Epithelial cell of prostate (primary cell): ENCODE data around the gene EMX1.

Experiments
- DNase-seq: peaks from one replicate; pipeline ENCODE4 v3.0.0-alpha.2; 2011; ENCODE audit warnings: low read depth, low spot score
- H3K27ac ChIP-seq: fragments of 450-650 bp; 2 replicates; pipeline ENCODE4 v1.5.1; 2017; ENCODE audit warnings: mild to moderate bottlenecking

EMX1 gene

DNA sequence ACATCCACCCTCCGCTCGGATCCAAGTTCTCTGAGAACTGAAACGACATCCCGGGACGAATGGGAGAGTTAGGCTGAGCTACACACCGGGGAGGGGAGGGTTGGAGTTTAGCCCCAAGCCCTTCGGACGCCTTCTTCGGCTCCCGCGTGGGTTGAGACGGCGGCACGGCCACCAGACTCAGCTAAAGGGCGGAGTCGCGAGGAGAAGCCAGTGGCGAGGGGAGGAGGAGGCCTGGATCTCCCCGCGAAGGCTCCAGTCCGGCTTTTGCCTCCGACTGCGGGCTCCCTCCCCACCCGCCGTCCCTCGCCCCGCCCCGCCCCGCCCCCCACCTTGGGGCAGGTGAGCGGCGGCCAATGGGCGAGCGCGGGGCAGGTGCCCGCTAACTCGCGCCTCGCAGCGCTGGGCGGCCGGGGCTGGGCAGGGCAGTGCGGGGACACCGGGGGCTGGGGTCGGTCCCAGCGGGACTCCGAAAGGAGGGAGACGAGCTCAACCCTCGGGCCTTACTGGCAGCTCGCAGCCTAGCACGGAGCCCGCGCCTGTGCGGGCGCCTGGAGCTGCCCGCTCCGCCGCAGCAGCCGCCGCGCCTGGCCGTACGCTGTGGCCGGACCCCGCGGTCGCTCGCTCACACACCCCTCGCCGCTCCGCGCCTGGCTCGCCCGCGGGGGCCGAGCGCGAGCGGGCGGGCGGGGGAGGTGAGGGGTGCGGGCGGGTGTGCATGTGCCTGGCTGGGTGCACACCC is at the start of gene EMX1:
Gene EMX1 (plus strand): TSS at position 382 of the 739 bp plus-strand sequence. CDS start 334 bp downstream, at position 716.
- DNase-seq, result peak; percentile 24
- H3K27ac ChIP-seq, result no peak within 1 kb of the TSS

DNA sequence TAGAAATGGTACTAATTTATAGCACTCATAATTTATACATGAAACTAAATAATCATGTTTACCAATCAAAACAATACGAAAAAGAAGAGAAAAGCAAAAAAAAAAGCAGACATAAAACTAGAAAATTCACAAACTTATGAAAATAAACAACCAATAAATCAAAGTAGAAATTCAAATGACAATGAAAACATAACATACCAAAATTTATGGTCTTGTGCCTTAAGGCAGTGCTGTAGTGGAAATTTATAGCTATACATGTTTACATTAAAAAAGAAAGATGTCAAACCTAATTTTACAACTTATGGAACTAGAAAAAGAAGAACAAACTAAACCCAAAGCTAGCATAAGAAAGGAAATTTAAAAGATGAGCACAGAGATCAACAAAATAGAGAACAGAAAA is 46.3 kb upstream of the EMX1 start:
- no peak for DNase-seq
- no peak overlapping the region for H3K27ac ChIP-seq

DNA sequence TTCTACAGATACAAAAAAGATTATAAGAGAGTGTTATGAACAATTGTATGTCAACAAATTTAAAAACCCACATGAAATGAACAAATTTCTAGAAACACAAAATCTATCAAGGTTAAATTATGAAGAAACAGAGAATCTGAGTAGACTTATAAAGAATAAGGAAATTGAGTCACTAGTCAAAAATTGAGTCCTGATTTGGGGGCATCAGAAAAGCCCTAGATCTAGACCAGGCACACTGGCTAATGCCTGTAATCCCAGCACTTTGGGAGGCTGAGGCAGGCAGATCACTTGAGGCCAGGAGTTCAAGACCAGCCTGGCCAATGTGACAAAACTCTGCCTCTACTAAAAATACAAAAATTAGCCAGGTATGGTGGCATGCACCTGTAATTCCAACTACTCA is 45.4 kb upstream of the EMX1 start:
- no peak overlapping the region for H3K27ac ChIP-seq
- DNase-seq, result no peak

DNA sequence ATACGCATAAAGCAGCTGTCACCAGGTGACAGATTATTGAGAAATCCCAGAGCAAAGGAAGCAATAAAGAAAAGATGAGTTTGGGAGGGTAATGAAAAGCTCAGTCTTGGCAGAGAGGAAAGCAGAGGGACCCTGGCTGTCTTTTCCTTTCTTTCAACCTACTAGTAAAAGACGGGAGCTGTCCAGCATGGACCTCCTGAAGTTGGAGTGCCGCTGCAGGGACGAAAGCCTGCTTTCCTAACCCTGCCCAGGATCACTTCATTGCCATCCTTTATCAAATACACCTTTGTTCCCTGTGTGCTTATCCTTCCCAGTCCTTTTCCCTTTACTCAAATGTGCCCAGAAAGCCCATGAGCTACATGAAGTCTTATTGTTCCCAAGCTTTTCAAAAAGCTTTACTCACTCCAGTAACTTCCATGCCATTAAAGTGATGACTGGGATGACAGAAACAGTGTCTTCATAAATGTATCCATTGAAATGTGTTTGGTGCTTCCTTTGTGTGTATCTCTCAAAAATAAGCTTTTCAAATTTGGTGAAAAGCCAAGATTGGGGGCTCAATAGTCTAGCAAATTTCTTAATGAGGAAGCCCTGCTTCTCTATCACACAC is 33.9 kb upstream of the EMX1 start:
- no peak for DNase-seq
- H3K27ac ChIP-seq, result no peak overlapping the region

DNA sequence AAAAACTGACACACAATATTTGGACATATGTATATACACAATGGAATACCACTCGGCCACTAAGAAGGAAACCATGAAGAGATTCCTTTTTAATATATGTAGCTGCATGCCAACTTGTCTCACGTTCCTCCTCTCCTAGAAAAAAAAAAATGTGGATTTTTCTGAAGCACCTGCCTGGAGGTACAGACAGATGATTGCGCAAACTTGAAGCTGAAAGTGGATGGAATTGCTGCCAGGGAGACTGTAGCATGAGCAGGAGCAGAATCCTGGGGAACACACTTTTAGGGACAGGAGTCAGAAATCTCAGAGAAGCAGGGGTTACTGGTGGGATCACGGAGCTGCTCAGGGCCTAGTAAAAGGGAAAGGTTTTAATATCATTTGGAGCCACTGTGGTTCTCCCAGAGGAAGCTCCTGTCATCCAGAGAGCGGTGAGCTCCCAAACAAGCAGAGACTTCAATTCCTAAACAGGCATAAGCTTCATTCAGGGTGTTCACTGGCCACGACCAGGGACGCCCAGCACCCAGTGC is 30.8 kb upstream of the EMX1 start:
- no peak for DNase-seq
- H3K27ac ChIP-seq, result no peak overlapping the region

DNA sequence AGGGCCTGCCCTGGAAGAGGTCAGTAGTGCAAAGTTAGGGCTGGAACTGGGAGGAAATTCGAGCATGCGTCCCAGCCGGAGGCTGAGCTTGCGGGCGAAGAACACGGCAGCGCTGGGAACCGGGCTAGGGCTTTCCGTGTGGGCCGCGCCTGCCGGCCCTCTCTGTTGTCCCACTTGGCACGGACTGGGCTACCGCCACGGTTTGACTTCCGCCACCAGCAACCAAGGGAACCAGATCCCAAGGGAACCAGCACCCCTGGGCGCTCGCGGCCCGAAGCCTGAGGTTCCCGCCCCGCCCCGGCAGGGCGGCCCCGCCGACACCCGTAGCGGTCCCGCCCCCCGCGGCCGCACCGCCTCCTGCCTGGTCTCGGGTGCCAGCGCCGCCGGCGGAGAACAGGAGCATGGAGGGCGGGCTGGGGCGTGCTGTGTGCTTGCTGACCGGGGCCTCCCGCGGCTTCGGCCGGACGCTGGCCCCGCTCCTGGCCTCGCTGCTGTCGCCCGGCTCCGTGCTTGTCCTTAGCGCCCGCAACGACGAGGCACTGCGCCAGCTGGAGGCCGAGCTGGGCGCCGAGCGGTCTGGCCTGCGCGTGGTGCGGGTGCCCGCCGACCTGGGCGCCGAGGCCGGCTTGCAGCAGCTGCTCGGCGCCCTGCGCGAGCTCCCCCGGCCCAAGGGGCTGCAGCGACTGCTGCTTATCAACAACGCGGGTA is 30.1 kb upstream of the EMX1 start, which contains the start of gene SPR:
Gene SPR (plus strand): TSS at position 377 of the 708 bp plus-strand sequence. CDS start 25 bp downstream, at position 402.
- peak within 1 kb of the TSS; percentile 52 for H3K27ac ChIP-seq
- DNase-seq, result no peak

DNA sequence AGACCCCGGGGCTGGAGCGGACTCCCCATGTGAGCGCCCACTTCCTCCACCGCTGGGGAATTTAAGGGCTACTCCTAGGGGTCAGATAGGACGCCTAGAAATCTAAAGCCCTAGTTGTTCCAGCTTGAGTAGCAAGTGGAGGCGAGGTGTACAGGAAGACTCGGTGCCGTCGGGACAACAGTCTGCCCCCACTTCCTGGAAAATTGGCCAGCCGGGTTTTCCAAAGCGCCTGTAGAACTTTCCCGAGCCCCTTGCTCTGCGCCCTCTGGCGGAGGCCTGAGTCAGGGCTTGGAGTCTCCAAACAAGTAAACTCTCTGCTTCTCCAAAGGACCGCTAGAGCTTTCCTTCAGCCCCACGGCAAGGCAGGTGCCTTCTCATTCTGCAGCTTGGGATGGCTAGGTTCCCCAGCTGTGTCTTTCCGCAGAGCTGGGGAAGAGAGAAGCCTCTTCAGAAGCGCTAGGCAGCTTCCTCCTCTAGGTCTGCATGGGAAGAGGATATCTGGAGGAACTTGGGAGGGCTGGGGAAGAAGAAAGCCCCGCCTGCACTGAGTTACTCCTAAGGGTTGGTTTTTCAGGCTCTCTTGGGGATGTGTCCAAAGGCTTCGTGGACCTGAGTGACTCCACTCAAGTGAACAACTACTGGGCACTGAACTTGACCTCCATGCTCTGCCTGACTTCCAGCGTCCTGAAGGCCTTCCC is 29.4 kb upstream of the EMX1 start:
- peak overlapping the region; percentile 52 for H3K27ac ChIP-seq
- no peak for DNase-seq

DNA sequence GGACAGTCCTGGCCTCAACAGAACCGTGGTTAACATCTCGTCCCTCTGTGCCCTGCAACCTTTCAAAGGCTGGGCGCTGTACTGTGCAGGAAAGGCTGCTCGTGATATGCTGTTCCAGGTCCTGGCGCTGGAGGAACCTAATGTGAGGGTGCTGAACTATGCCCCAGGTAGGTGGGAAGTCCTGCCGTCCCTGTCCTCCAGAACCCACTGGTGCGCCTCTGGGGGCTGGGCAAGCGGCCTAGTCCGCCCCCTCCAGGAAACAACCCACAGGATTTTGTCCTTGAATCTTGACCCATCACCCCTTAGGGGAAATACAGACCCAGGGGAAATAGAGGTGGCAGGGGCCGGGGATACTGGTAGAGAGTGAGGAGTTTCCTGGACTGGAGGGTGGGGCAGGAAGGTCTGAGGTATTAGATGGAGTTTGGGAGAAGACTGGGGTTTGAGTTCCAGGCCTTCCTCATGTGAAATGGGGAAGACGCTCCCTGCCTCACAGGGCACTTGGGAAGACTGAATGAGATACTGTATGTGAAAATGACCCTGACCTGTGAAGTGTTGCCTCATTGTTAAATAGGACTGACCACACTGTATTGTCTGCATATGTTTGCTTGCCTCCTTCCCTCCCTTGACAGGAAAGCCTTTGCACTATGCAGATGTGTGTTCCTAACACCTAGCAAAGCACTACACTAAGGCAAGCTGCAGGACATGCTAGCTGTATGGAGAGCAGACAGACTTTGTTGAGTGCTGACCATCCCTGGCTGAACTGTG is 28.7 kb upstream of the EMX1 start:
- no peak for DNase-seq
- H3K27ac ChIP-seq, result no peak overlapping the region

DNA sequence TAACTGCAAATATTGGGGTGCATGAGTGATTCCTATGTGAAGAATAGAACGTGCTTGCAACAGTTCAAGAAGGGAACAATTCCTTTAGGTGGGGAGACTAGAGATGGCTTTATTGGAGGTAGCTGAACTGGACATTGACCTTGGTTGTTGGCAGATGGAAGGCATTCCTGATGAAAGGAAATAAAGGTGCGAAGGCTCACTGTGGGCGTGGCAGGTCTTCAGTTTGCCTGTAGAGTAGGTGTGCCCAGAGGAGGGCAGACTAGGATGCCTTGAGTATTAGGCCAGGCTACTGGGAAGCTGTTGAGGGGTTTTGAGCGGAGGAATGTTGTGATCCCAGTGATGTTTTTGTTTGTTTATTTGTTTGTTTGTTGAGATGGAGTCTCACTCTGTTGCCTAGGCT is 27.3 kb upstream of the EMX1 start:
- H3K27ac ChIP-seq, result no peak overlapping the region
- DNase-seq, result no peak

DNA sequence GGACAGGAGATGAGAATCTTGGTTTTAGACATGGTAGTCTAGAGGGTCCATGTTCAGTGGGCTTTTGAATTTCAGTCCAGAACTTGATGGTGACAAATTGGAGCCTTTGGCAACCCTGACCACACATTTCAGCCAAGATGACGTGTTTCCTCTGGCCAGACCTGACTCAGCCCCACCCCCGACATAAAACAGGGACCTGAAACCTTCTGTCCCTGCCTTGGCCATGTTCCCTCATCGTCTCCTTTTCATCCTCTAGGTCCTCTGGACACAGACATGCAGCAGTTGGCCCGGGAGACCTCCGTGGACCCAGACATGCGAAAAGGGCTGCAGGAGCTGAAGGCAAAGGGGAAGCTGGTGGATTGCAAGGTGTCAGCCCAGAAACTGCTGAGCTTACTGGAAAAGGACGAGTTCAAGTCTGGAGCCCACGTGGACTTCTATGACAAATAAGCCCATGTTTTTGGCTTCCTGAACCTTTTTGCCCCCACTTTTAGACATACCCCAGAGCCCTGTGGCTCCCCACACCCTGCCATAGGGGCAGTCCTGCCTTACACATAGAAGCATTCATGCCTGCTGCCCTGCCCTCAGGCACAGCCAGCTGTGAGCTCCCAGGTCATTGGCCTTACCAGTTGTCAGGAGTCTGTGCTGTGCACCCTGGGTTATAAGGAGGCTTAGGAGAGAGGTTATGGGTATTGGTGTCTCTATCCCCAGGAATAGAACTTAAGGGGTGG is 26.1 kb upstream of the EMX1 start:
- no peak overlapping the region for H3K27ac ChIP-seq
- no peak for DNase-seq

DNA sequence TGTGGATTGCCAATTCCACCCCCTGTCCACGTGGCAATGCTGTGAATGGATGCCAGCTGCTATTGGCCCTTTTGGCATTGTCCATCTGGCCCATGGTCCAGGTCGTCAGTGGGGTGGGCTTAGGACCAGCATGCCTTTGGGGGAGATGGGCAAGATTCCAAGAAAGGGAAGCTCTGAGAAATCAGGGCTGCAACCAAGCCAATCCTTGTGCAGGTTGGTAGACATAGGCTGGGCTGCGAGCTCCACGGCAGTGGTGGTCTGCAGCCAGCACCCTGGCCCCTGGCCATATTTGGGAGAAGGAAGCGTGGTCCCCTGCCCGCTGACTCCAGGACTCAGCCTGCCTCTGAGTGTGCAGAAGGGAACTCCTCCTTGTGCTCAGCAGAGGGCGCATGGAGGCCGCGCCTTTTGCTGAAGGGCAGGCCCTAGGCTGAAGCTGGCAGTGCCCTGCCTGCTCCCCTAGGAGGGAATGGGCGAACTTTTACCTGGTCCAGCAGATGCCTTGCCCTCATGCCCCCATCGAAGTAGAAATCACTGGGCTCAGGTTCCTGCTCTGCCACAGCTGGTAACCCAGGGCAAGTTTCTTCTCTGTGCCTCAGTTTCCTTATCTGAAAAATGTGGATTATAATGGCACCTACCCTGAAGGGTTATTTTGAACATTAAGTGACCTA is 24.7 kb upstream of the EMX1 start:
- DNase-seq, result no peak
- H3K27ac ChIP-seq, result no peak overlapping the region

DNA sequence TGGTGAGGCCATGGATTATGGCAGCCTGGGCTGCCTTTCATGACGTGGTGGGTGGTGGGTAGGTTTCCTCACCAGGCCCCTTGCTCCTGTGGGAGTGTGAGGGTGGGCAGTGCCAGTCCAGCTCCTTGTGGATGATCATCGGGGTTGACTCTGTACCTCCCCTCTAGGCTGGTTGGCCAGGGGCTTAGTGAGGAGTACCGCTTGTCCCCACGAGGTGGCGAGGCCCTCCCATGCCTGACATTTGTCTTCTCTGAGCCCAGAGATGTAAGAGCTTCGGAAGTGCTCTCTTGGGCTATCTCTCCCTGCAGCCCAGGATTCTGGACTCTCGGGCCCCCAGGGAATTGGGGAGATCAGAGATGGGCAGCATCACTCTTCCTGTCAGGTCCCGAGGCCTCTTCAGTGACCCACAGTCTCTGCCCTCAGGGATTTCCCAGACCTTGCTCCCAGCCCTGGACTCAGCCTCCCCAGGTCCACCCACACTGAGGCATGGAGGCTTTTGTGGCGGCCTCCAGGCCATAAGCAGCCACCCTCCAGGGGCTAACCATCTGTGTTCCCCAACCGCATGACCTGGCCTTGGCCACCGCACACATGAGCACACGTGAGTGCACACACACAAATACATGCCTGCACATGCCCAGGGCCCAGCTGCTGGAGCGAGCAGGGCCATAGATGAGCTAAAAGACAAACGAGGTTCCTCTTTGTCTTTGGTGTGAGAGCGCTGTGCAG is 23.6 kb upstream of the EMX1 start:
- no peak overlapping the region for H3K27ac ChIP-seq
- DNase-seq, result no peak

DNA sequence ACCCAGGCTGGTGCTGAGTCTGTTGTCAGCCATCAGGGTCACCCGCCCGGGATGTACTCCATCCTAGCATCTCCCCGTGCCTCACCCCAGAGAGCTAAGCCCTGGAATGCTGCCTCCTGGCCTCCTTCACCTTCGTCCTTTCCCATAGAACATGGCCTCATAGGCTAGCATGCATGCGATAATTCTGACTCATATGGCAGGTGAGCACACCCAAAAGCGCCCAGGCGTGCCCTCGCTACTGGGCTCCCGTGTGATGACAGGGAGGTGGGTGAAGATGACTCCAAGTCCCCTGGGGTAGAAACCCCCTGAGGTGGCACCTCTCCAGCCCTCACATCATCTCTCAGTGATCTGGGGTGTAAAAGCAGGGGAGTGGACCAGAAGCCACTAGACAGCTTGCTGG is 22.8 kb upstream of the EMX1 start:
- no peak overlapping the region for H3K27ac ChIP-seq
- DNase-seq, result no peak

DNA sequence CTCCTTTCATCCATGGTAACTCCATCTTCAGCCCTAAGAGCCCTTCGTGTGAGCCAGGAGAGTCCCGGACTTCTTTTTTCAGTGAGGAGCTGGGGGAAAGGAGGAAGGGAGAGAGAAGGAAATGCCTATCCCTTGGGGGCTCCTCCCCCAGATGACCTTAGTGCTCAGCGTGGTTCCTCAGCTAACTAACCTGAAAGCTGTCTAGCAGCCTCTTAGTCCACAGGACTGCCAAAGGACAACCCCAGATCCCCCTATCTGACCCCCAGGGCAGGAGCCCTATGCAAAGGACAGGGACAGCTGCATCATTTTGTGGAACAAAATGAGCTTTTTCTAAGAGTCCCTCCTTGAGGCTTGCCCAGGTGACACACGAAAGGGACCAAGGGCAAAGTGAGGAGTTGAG is 22.2 kb upstream of the EMX1 start:
- H3K27ac ChIP-seq, result no peak overlapping the region
- no peak for DNase-seq

DNA sequence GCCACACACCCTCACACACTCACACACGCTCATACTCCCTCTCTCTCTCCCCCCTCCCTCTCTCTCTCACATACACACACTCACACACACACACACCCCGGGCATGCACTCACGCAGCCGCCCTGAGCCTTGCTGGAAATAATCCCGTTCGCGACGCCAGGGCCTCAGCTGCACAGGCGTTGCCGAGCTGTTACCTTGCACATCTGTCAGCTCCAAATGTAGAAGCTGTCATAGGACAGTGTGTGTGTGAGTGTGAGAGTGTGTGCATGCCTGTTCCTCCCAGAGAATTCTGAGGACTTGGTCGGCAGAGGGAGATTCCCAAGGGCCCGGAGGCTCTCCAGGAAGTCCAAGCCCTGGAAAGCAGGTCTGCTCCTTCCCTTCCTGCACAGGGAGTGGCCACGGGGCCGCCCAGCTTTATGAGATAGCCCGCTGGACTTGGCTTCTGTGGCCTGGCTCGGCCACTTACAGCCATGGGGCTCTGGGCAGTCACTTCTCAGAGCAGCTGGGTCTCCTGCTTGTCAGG is 21.5 kb upstream of the EMX1 start:
- no peak for DNase-seq
- no peak overlapping the region for H3K27ac ChIP-seq

DNA sequence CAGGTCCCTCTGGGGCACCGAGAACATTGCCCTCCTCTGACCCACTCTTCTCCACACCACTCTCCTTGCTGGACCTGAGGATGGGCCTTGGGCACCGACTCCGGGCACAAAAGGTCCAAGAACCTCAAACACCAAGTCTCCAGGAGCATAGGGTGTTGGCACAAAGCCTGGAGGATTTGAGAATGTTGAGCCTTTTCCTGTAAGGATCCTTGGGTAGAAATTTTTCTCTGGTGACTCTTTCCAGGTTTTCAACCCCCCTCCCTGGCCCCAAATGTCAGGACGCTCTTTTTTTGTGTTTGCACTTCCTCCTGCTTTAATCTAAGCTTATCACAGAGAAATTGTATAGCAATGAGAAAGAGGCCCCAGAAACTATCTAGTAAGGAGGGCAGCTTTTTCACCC is 20.9 kb upstream of the EMX1 start:
- no peak for DNase-seq
- no peak overlapping the region for H3K27ac ChIP-seq

DNA sequence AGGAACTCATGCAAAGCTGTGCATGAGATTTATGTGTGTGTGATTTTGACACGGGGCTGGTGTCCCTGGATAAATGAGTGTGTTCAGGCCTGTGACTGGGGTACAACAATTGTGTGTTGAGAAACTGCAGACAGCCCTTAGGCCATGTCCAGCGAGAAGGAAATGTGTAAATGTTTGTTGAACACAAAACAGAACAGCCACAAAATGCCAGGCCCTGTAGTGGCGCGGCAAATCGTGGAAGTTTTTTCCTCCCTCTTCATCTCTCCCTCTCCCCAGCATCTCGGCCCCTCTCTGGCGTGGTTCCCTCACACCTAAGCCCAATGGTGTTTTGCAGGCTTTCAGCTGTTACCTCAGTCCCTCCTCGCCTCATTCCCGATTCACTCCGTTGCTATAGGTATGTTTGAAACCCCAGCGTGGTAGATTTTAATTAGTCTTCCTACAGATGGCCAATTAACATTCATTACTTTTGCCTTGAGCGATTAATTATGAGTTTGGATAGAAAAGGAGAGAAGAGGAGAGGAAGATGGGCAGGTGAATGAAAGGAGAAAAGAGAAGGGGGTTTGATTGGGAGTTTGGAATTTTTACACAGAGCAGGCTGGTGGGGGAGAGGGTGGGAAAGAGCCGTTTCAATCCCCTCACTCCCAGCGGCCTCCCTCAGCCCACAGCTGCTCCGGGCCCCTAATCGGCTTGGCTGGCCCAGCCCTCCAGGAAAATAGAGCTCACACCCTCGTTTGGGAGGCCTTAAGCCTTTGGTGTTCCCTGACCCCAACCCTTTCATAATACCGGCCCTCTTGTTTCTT is 19.3 kb upstream of the EMX1 start:
- DNase-seq, result no peak
- H3K27ac ChIP-seq, result no peak overlapping the region
